GM12878 (cell line): ENCODE data around the gene PLEKHA7. TPM values are rescaled to one million over a fixed set of nuclear protein-coding genes. Genes with fewer than 3 reads are reported as not detected.
A peak's percentile ranks its signal among the peaks of the same experiment; 100 is the strongest.

Source experiments
- ATAC-seq: fragments of 200-7000 bp; cut with Tn5 transposase; 3 replicates; pipeline ENCODE4 v1.9.1; 2020; ENCODE audit warnings: mild to moderate bottlenecking, moderate library complexity
- BruUV-seq: library from RNA; stranded (reverse); fragments of 400-500 nt; replicated peaks from 2 replicates; lab custom pipeline; 2021; lab: Mats Ljungman, UMichigan
- CTCF ChIA-PET: fragments of 300-600 bp; sonication (Branson Sonifier 250); formaldehyde crosslinking; extraction: SDS; loops from one replicate; lab custom pipeline; 2021; ENCODE audit warnings: inconsistent platforms; lab: Yijun Ruan, JAX
- POLR2A ChIA-PET: fragments of 350-600 bp; formaldehyde crosslinking; extraction: SDS; loops from one replicate; lab custom pipeline; 2021; ENCODE audit warnings: inconsistent platforms; lab: Charles Lee
- RAD21 ChIA-PET: fragments of 300-600 bp; sonication (Branson Sonifier 250); formaldehyde crosslinking; loops from one replicate; lab custom pipeline; 2023; ENCODE audit warnings: antibody characterized with exemption; ENCODE audit not compliant: unreplicated experiment; lab: Charles Lee
- SMC1A ChIA-PET: fragments of 300-600 bp; sonication (Branson Sonifier 250); formaldehyde crosslinking; loops from one replicate; lab custom pipeline; 2023; ENCODE audit not compliant: unreplicated experiment, uncharacterized antibody; lab: Charles Lee
- DNase-seq: peaks from one replicate; pipeline ENCODE4 v3.0.0-alpha.2; 2011; ENCODE audit warnings: low read depth, low spot score
- FAIRE-seq: peaks from 3 replicates; lab custom pipeline; 2011; peaks lifted over from hg19 to GRCh38; lab: Jason Lieb, UNC
- H2AFZ ChIP-seq: 2 replicates; pipeline ENCODE4 v1.6.0; 2011; ENCODE audit warnings: low read depth, low read length, control low read depth; ENCODE audit not compliant: control insufficient read depth
- H3K27ac ChIP-seq: 2 replicates; pipeline ENCODE4 v1.5.1; 2011; ENCODE audit warnings: control low read depth; ENCODE audit not compliant: control insufficient read depth, insufficient read depth
- H3K27me3 ChIP-seq, 2 experiments: replicated peaks in 1 of 2; 2 replicates each; pipeline versions ENCODE4 v1.6.0 to v1.6.1; 2011; ENCODE audit warnings: low read length in 1 of 2; ENCODE audit not compliant: control insufficient read depth in 2 of 2, insufficient read depth in 2 of 2
- H3K36me3 ChIP-seq, 2 experiments: 2 replicates each; pipeline ENCODE4 v1.5.1; 2011; ENCODE audit warnings: low read length in 1 of 2; ENCODE audit not compliant: control insufficient read depth in 2 of 2, insufficient read depth in 2 of 2
- H3K4me1 ChIP-seq: 2 replicates; pipeline ENCODE4 v1.6.1; 2011; ENCODE audit warnings: mild to moderate bottlenecking, low read length, moderate library complexity, mixed read lengths; ENCODE audit not compliant: control insufficient read depth, insufficient read depth
- H3K4me2 ChIP-seq: 2 replicates; pipeline ENCODE4 v1.6.0; 2011; ENCODE audit warnings: control low read depth; ENCODE audit not compliant: control insufficient read depth, insufficient read depth
- H3K4me3 ChIP-seq: fragments of 200-600 bp; sonication (generic); 2 replicates; pipeline ENCODE4 v1.5.1; 2016
- H3K79me2 ChIP-seq: 2 replicates; pipeline ENCODE4 v1.6.0; 2011; ENCODE audit warnings: low read length; ENCODE audit not compliant: control insufficient read depth, insufficient read depth
- H3K9ac ChIP-seq: 2 replicates; pipeline ENCODE4 v1.8.0; 2011; ENCODE audit warnings: low read length, control low read depth, mixed read lengths; ENCODE audit not compliant: control insufficient read depth, insufficient read depth
- H3K9me3 ChIP-seq: replicated peaks from 3 replicates; pipeline ENCODE4 v1.5.1; 2011; ENCODE audit warnings: mild to moderate bottlenecking, low read length; ENCODE audit not compliant: control insufficient read depth, insufficient read depth
- H4K20me1 ChIP-seq: 2 replicates; pipeline ENCODE4 v1.6.0; 2011; ENCODE audit not compliant: control insufficient read depth, insufficient read depth
- BCL11A ChIP-seq: IDR thresholded peaks from 2 replicates; pipeline ENCODE4 v1.6.1; 2011; ENCODE audit warnings: low read depth, low read length
- BRCA1 ChIP-seq: IDR thresholded peaks from 2 replicates; pipeline ENCODE4 v1.6.1; 2011; ENCODE audit warnings: low read depth, low read length, improper control_type of control experiment
- CBX3 ChIP-seq: fragments of 200-600 bp; sonication (generic); IDR thresholded peaks from 2 replicates; pipeline ENCODE4 v1.6.1; 2016; ENCODE audit warnings: low read depth, borderline replicate concordance
- CREB1 ChIP-seq: IDR thresholded peaks from 2 replicates; pipeline ENCODE4 v1.6.1; 2012; ENCODE audit warnings: low read depth, mild to moderate bottlenecking, inconsistent platforms
- DPF2 ChIP-seq: fragments of 450-650 bp; IDR thresholded peaks from 2 replicates; pipeline ENCODE4 v1.6.1; 2017; ENCODE audit warnings: mild to moderate bottlenecking
- IKZF1 ChIP-seq: fragments of 450-650 bp; conservative IDR thresholded peaks from 2 replicates; pipeline ENCODE4 v1.6.1; 2017; ENCODE audit warnings: antibody characterized with exemption, mild to moderate bottlenecking
- MAX ChIP-seq: IDR thresholded peaks from 2 replicates; pipeline ENCODE4 v1.6.1; 2012; ENCODE audit warnings: low read depth, low read length, improper control_type of control experiment
- MXI1 ChIP-seq: fragments of 150-350 bp; IDR thresholded peaks from 2 replicates; pipeline ENCODE4 v1.6.1; 2011; ENCODE audit warnings: low read depth, mild to moderate bottlenecking, inconsistent platforms, low read length, improper control_type of control experiment
- SIX5 ChIP-seq: IDR thresholded peaks from 2 replicates; pipeline ENCODE4 v1.6.1; 2011; ENCODE audit warnings: mild to moderate bottlenecking, low read depth, low read length, moderate library complexity; ENCODE audit not compliant: severe bottlenecking
- WRNIP1 ChIP-seq: IDR thresholded peaks from 2 replicates; pipeline ENCODE4 v1.6.1; 2011; ENCODE audit warnings: low read depth, low read length, improper control_type of control experiment, borderline replicate concordance
- ZNF24 ChIP-seq: fragments of 450-650 bp; IDR thresholded peaks from 2 replicates; pipeline ENCODE4 v1.6.1; 2017; ENCODE audit warnings: antibody characterized with exemption, mild to moderate bottlenecking
- WGBS: methylation state at CpG from one replicate; pipeline ENCODE4 v1.1.6; 2016; ENCODE audit warnings: low lambda C conversion rate; ENCODE audit not compliant: insufficient replicate concordance, insufficient coverage; ENCODE audit errors: missing lambda C conversion rate; 5-methylcytosine and 5-hydroxymethylcytosine counted together
- in situ Hi-C: fragments of 300-500 bp; cut with MboI; formaldehyde crosslinking; loops from 9 replicates; pipeline ENCODE4 v1.14.3; 2018; ENCODE audit warnings: mixed read lengths
- intact Hi-C: fragments of 100-400 bp; cut with micrococcal nuclease; formaldehyde crosslinking; loops from one replicate; pipeline ENCODE4 v1.14.2; 2022; ENCODE audit not compliant: unreplicated experiment
- polyA plus RNA-seq, 11 experiments: library from polyadenylated mRNA; depleted of rRNA in 4 of 11; unstranded in 6 of 11; stranded (reverse) in 5 of 11; fragments of >200 nt; fragmentation: Nextera tagmentation in 4 of 11; fragmentation: Illumina TruSeq in 1 of 11; extraction: Ambion mirVana in 4 of 11; extraction: Trizol in 1 of 11; gene quantifications; 1 replicate in 1 of 11; 2 replicates in 10 of 11; pipeline versions ENCODE4 v1.2.1 to v1.2.3, GENCODE V29; 2011 to 2016; ENCODE audit warnings: inconsistent platforms in 2 of 11, missing spikeins in 2 of 11, low read depth in 1 of 11
- total RNA-seq, 4 experiments: library from RNA; depleted of rRNA in 3 of 4; stranded (reverse); fragments of >200 nt in 3 of 4; fragmentation: Illumina TruSeq in 1 of 4; extraction: Trizol in 1 of 4; gene quantifications; 2 replicates each; pipeline versions ENCODE4 v1.2.1 to v1.2.3, GENCODE V29; 2013 to 2021
- TF ChIP-seq, protein P1 (sequence below): fragments of 450-650 bp; IDR thresholded peaks from 2 replicates; pipeline ENCODE4 v1.6.1; 2017; ENCODE audit warnings: mild to moderate bottlenecking, moderate library complexity

Gene PLEKHA7
- total and polyA plus RNA-seq, 10 of the 15 experiments (the other 5 are each of a cell fraction or from before 2014, with no cell fraction given), result 0.45 to 5.3 (median 2.1) TPM

DNA sequence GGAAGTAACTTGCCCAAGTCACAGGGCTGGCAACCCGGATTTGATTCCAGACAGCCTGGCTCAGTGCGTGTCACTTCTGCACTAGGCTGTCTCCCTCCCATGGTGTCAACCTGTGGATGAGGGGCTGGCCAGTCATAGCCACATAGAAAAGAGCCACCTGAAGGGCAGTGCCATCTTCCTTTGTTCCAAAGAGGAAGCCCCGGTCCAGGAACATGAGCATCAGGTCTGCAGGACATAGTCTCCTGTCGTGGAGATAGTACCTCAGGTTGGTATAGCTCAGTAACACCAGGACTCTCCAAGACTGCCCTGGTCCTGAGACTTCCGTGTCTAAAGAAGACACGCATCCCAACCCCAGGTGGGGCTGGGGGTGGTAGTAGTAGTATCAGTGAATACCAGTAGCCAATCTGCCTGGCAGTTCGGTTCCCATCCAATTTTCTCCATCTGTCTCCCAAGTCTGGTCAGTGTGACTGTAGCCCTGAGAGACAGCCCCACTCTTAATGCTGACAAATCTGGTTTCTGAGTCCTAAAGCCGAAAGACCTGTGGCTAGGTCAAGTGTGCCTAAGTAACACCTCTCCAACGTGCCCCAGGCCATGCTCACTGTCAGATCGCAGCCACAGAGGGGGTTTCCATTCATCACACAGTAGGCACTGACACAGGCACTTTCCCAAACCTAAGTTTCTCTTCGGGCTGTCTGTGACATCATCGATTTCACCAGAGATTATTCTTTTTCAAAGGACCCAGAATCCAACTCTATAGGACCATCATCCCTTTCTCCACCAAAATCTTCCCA is 242.7 kb downstream of the PLEKHA7 start (continued):
- TF ChIP-seq, protein P1, sequence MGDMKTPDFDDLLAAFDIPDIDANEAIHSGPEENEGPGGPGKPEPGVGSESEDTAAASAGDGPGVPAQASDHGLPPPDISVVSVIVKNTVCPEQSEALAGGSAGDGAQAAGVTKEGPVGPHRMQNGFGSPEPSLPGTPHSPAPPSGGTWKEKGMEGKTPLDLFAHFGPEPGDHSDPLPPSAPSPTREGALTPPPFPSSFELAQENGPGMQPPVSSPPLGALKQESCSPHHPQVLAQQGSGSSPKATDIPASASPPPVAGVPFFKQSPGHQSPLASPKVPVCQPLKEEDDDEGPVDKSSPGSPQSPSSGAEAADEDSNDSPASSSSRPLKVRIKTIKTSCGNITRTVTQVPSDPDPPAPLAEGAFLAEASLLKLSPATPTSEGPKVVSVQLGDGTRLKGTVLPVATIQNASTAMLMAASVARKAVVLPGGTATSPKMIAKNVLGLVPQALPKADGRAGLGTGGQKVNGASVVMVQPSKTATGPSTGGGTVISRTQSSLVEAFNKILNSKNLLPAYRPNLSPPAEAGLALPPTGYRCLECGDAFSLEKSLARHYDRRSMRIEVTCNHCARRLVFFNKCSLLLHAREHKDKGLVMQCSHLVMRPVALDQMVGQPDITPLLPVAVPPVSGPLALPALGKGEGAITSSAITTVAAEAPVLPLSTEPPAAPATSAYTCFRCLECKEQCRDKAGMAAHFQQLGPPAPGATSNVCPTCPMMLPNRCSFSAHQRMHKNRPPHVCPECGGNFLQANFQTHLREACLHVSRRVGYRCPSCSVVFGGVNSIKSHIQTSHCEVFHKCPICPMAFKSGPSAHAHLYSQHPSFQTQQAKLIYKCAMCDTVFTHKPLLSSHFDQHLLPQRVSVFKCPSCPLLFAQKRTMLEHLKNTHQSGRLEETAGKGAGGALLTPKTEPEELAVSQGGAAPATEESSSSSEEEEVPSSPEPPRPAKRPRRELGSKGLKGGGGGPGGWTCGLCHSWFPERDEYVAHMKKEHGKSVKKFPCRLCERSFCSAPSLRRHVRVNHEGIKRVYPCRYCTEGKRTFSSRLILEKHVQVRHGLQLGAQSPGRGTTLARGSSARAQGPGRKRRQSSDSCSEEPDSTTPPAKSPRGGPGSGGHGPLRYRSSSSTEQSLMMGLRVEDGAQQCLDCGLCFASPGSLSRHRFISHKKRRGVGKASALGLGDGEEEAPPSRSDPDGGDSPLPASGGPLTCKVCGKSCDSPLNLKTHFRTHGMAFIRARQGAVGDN, result peak; percentile 69
- peak; percentile 71 for TF ChIP-seq DPF2

DNA sequence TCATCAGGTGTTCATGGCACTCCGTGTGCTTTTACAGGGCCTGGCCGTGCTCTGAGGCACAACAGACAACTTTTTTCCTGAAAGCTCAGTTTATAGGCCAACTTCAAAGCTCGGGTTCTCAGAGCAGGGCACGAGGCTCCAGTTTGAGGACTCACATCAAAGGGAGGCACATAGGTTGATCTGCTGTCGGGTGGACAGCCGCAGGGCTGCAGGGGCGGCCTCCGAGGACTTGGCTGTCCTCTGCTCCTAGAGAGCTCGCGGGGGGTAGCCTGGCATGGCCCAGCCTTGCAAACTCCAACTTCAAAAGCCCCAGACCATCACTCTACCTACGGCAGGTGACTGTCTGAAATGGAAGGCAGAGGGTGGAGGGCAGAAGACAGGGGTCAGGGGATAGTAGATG is 244.2 kb downstream of the PLEKHA7 start:
- intact Hi-C loops, result no loop called here
- in situ Hi-C loops, result no loop called here
- no TSS peak for BruUV-seq
- H3K27me3 ChIP-seq, result no peaks in the 10 kb centered on the region
- H3K36me3 ChIP-seq, result no peaks in the 10 kb centered on the region
- FAIRE-seq (no peak), ATAC-seq (no peak), DNase-seq (no peak)
- no peak overlapping the region for H3K4me3 ChIP-seq
- H3K4me2 ChIP-seq, result no peak overlapping the region
- POLR2A ChIA-PET, result no interaction called here
- H3K9ac ChIP-seq, result no peak overlapping the region
- SMC1A ChIA-PET, result no interaction called here
- no peaks in the 10 kb centered on the region for H3K9me3 ChIP-seq
- no peak for TF ChIP-seq SIX5
- TF ChIP-seq MAX, result no peak
- no peak for TF ChIP-seq ZNF24
- TF ChIP-seq CBX3, result no peak
- no peak for TF ChIP-seq WRNIP1
- TF ChIP-seq BRCA1, result no peak
- no peak for TF ChIP-seq CREB1
- no peak for TF ChIP-seq BCL11A
- TF ChIP-seq MXI1, result no peak
- TF ChIP-seq IKZF1, result no peak
- CTCF ChIA-PET, result interaction anchor here (0.7 kb wide), 1 partner anchor 16 kb away, joined by 4 read pairs; no protein-coding TSS in a partner anchor
- no peaks in the 10 kb centered on the region for H3K4me1 ChIP-seq
- no peak overlapping the region for H3K27ac ChIP-seq
- RAD21 ChIA-PET, result no interaction called here
- no peaks in the 10 kb centered on the region for H4K20me1 ChIP-seq
- H2AFZ ChIP-seq, result no peak overlapping the region
- H3K79me2 ChIP-seq, result no peaks in the 10 kb centered on the region
- WGBS, result 57% methylated on average over 11 of the region's 11 CpGs
